SK-N-SH treated with all-trans-retinoic acid at 6 μM for 48 hours (cell line): ENCODE measurements around the gene COL9A3.

Source experiments
- ARNTL ChIP-seq: fragments of 450-650 bp; formaldehyde crosslinking; IDR thresholded peaks from 2 replicates; pipeline ENCODE4 v1.5.0; 2020; ENCODE audit warnings: low read depth, mild to moderate bottlenecking, moderate library complexity, borderline replicate concordance
- BACH2 ChIP-seq: fragments of 250-450 bp; sonication (Bioruptor Pico); IDR thresholded peaks from 2 replicates; pipeline ENCODE4 v1.9.0; 2021; ENCODE audit warnings: mild to moderate bottlenecking, borderline replicate concordance
- CREB5 ChIP-seq: fragments of 250-450 bp; sonication (Bioruptor Pico); IDR thresholded peaks from 2 replicates; pipeline ENCODE4 v1.5.1; 2020; ENCODE audit warnings: low read depth, mild to moderate bottlenecking, moderate library complexity
- CSDC2 ChIP-seq: fragments of 250-450 bp; sonication (Bioruptor Pico); IDR thresholded peaks from 2 replicates; pipeline ENCODE4 v1.5.0; 2020; ENCODE audit warnings: mild to moderate bottlenecking, moderate library complexity
- CSRNP3 ChIP-seq: fragments of 250-450 bp; sonication (Bioruptor Pico); IDR thresholded peaks from 2 replicates; pipeline ENCODE4 v1.5.1; 2021; ENCODE audit warnings: mild to moderate bottlenecking, moderate library complexity
- GLIS3 ChIP-seq: fragments of 250-450 bp; sonication (Bioruptor Pico); IDR thresholded peaks from 2 replicates; pipeline ENCODE4 v1.5.0; 2020; ENCODE audit warnings: mild to moderate bottlenecking, moderate library complexity
- OSR1 ChIP-seq: fragments of 250-450 bp; sonication (Bioruptor Pico); IDR thresholded peaks from 2 replicates; pipeline ENCODE4 v1.8.0; 2022; ENCODE audit warnings: moderate library complexity, mild to moderate bottlenecking, inconsistent platforms
- POU6F1 ChIP-seq: fragments of 250-450 bp; sonication (Bioruptor Pico); IDR thresholded peaks from 2 replicates; pipeline ENCODE4 v1.8.0; 2021; ENCODE audit warnings: low read depth, mild to moderate bottlenecking, moderate library complexity, borderline replicate concordance
- ZFP30 ChIP-seq: fragments of 450-650 bp; formaldehyde crosslinking; IDR thresholded peaks from 2 replicates; pipeline ENCODE4 v1.5.0; 2022; ENCODE audit warnings: mild to moderate bottlenecking, moderate library complexity

GRCh38 chr20:62820962-62821725, 4.3 kb downstream of the COL9A3 start:
- TF ChIP-seq CREB5 (CRISPR knock-in tag), result no peak
- TF ChIP-seq OSR1, result no peak
- TF ChIP-seq CSDC2, result no peak
- no peak for TF ChIP-seq GLIS3
- no peak for TF ChIP-seq ZFP30 (CRISPR knock-in tag)
- no peak for TF ChIP-seq POU6F1 (CRISPR knock-in tag)
- no peak for TF ChIP-seq ARNTL (CRISPR knock-in tag)
- TF ChIP-seq CSRNP3 (CRISPR knock-in tag), result no peak
- TF ChIP-seq BACH2, result no peak
